GM10266 (cell line): ENCODE measurements around the gene C10orf88.

Experiments
- DNase-seq: peaks from one replicate; pipeline ENCODE4 v3.0.0; 2012; ENCODE audit errors: extremely low spot score
- TF ChIP-seq, protein P1 (sequence below): IDR thresholded peaks from 2 replicates; pipeline ENCODE4 v1.5.1; 2012; ENCODE audit warnings: mild to moderate bottlenecking, low read depth; ENCODE audit not compliant: control insufficient read depth, insufficient read depth; ENCODE audit errors: missing control alignments

Gene C10orf88

DNA sequence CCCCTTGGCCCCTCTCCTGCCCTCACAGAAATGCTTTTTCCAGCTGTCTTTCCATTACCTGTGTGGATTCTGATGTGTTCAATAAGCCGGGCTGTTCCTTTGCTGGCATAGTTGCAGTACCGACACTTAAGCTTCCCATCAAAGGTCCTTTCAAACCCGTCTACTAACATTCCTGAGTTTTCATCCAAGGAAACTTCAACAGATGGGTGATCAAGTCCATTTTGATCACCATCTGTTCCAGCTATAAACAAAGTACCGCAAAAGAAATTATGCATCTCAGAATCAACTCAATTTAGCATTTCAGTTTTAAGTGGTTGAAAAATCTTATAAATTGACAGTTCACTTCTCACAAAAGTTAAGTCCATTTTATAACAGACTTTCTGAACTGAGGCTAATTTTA lies 41.9 kb upstream of the C10orf88 start:
- TF ChIP-seq, protein P1, sequence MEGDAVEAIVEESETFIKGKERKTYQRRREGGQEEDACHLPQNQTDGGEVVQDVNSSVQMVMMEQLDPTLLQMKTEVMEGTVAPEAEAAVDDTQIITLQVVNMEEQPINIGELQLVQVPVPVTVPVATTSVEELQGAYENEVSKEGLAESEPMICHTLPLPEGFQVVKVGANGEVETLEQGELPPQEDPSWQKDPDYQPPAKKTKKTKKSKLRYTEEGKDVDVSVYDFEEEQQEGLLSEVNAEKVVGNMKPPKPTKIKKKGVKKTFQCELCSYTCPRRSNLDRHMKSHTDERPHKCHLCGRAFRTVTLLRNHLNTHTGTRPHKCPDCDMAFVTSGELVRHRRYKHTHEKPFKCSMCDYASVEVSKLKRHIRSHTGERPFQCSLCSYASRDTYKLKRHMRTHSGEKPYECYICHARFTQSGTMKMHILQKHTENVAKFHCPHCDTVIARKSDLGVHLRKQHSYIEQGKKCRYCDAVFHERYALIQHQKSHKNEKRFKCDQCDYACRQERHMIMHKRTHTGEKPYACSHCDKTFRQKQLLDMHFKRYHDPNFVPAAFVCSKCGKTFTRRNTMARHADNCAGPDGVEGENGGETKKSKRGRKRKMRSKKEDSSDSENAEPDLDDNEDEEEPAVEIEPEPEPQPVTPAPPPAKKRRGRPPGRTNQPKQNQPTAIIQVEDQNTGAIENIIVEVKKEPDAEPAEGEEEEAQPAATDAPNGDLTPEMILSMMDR: no peak
- no peak for DNase-seq

DNA sequence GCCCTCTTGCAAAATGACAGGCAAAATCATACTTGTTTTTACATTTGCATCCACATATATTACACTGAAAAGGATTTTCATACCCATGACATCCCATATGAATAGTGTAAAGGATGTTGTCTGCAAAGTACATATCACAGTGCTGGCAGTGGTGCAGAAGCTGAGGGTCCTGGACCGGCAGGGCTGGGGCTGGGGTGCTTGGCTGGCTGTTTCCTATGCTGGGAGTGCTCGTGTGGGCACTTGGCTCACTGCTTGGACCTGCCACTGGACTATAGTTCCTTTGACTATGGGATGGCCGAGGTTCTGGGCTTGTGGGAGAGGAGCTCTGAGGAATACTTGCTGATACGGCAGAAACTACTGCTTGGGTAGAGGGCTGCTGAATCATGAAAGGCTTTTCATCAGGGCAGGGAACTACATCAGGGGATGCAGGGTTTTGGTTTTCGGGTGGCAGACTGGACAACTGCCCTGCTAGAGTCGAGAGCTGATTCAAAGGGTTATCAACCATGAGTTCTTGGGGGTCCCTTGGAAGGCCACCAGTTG lies 39.8 kb upstream of the C10orf88 start:
- DNase-seq: no peak
- TF ChIP-seq, protein P1: no peak

DNA sequence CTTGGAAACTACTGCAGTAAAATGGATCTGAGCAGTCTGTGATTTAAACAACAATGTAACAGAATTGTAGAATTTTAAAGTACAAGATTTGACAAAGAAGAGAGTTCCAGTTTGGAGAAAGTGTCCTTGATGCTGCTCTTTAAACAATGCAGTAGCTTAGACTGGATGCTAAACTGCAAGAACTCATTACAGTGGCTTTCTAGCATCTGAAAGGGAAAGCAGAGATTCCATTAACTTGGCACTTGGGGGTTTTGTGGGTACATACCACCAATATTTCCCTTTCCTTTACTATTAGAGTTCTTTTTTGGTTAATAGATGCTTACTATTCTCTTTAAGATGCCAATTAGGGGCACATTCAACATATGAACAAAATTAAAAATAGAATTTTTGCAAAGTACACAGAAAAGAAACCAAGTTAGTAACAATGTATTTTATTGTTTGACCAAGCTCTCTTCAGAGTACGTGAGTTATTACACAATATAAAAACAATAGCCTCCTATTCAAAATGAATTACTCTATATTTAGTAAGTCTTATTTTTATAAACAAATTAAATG lies 38.1 kb upstream of the C10orf88 start:
- TF ChIP-seq, protein P1: no peak
- no peak for DNase-seq

DNA sequence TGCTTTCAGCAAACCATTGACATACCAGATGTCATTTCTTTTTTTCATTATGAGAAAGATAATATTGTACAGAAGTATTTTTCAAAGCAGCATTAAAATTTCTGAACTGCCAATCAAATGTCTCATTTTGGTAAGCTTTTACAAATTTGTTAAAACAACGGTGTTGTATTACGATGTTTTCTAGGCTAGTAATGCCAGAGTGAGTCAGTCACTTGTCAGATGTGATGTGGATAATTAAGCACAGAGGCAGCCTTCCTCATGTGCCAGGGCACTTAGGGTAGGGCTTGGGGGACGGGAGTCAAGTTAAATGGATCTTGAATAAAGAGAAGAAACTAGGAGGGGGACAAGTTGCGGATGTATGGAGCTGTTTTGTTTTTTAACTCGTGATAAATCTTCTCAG lies 36.3 kb upstream of the C10orf88 start:
- DNase-seq: no peak
- TF ChIP-seq, protein P1: no peak

DNA sequence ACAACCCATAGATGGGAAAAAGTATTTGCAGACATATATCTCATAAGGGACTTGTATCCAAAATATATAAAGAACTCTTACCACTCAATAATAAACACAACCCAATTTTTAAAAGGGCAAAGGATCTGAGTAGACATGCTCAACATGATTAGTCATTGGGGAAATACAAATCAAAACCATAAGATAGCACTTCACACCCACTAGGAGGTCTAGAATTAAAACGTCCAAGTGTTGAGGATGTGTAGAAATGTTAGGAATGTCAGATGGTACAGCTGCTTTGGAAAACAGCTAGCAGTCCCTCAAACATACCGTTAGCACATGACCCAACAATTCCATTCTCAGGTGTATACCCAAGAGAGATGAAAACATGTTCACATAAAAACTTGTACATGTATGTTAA lies 34.5 kb upstream of the C10orf88 start:
- TF ChIP-seq, protein P1: no peak
- DNase-seq: no peak

DNA sequence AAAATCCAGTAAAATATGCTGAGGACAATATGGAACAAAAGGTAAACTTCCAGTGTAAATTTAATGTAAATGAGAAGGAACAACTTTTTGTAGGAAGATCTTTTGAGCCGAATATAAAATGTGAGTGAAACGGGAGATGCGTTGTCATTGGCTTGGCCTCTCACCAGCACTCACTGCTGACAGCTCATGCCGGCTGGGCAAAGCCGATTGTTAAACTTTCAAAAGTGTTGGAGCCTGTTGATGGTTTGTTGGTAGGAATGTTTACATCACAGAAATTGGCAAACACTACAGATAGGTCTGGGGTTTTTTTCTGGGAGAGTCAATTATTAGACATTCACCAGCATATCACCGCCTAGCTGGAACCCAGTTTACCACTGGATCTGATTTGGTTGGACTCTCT lies 32.3 kb upstream of the C10orf88 start:
- DNase-seq: no peak

DNA sequence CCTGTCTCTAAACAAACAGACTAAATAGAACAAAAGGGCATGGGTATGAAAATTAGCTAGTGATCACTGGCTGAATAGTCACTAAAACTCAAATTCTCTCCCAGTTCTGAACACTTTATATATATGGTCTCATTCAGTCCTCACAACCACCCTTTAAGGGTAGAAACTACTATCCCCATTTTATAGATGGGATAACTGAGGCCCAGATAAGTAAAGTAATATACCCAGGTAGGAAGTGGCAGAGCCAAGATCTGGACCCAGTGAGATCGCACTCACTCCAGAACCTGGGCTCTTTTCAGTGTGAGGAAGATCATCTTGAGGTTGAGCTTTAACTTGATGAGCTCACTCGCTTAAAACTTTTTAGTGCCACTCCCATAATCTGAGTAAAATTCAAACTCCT lies 30.7 kb upstream of the C10orf88 start:
- no peak for DNase-seq
- TF ChIP-seq, protein P1: no peak

More for the DNA sequence above, 32.3 kb upstream of the C10orf88 start:
- TF ChIP-seq, protein P1: no peak
